OCI-LY3 (cell line): ENCODE measurements around the gene ZXDC.

Source experiments
- EZH2phosphoT487 ChIP-seq: fragments of 200-600 bp; shearing (Covaris generic); IDR thresholded peaks from 2 replicates; pipeline ENCODE4 v1.6.1; 2018; ENCODE audit warnings: antibody characterized with exemption, mixed run types, low read depth
- TF ChIP-seq, protein P1 (sequence below): fragments of 200-600, 300-600 bp; sonication (generic); IDR thresholded peaks from 2 replicates; pipeline ENCODE4 v1.5.1; 2014; ENCODE audit warnings: antibody characterized with exemption, low read length, low read depth

GRCh38 chr3:126442856-126443242 lies 32.8 kb downstream of the ZXDC start:
- TF ChIP-seq, protein P1, sequence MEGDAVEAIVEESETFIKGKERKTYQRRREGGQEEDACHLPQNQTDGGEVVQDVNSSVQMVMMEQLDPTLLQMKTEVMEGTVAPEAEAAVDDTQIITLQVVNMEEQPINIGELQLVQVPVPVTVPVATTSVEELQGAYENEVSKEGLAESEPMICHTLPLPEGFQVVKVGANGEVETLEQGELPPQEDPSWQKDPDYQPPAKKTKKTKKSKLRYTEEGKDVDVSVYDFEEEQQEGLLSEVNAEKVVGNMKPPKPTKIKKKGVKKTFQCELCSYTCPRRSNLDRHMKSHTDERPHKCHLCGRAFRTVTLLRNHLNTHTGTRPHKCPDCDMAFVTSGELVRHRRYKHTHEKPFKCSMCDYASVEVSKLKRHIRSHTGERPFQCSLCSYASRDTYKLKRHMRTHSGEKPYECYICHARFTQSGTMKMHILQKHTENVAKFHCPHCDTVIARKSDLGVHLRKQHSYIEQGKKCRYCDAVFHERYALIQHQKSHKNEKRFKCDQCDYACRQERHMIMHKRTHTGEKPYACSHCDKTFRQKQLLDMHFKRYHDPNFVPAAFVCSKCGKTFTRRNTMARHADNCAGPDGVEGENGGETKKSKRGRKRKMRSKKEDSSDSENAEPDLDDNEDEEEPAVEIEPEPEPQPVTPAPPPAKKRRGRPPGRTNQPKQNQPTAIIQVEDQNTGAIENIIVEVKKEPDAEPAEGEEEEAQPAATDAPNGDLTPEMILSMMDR: no peak
- TF ChIP-seq EZH2phosphoT487: no peak
